RWPE2 (cell line): Measurements from ENCODE around the gene RPRML.
"Not testable (repeated sequence)": the region's sequence is repeated elsewhere in the genome, so short reads cannot be mapped to it uniquely, and the experiment has no call there.

ENCODE experiments used
- ATAC-seq: fragments of 200-7000 bp; cut with Tn5 transposase; 3 replicates; pipeline ENCODE4 v1.9.1; 2021; ENCODE audit warnings: low read depth
- DNase-seq: peaks from one replicate; pipeline ENCODE4 v3.0.0-alpha.2; 2020; ENCODE audit warnings: low spot score
- H3K27ac ChIP-seq: fragments of 450-650 bp; 2 replicates; pipeline ENCODE4 v1.5.1; 2017; ENCODE audit warnings: mild to moderate bottlenecking; ENCODE audit not compliant: poor library complexity, severe bottlenecking
- H3K27me3 ChIP-seq: fragments of 250-450 bp; sonication (Bioruptor Pico); 2 replicates; pipeline ENCODE4 v1.5.1; 2021; ENCODE audit warnings: mild to moderate bottlenecking, moderate library complexity; ENCODE audit not compliant: insufficient read depth, poor library complexity, severe bottlenecking
- H3K36me3 ChIP-seq: fragments of 250-450 bp; sonication (Bioruptor Pico); 2 replicates; pipeline ENCODE4 v1.5.1; 2020; ENCODE audit warnings: low read depth, mild to moderate bottlenecking, moderate library complexity
- H3K4me1 ChIP-seq: fragments of 250-450 bp; sonication (Bioruptor Pico); 2 replicates; pipeline ENCODE4 v1.5.1; 2021; ENCODE audit warnings: mild to moderate bottlenecking, moderate library complexity; ENCODE audit not compliant: insufficient read depth, poor library complexity, severe bottlenecking
- H3K4me3 ChIP-seq: fragments of 250-450 bp; sonication (Bioruptor Pico); 2 replicates; pipeline ENCODE4 v1.5.1; 2021; ENCODE audit warnings: mild to moderate bottlenecking, moderate library complexity; ENCODE audit not compliant: severe bottlenecking
- H3K9me3 ChIP-seq: fragments of 250-450 bp; sonication (Bioruptor Pico); 2 replicates; pipeline ENCODE4 v1.5.1; 2021; ENCODE audit warnings: mild to moderate bottlenecking, moderate library complexity; ENCODE audit not compliant: severe bottlenecking
- TF ChIP-seq, protein P1 (sequence below): fragments of 450-650 bp; IDR thresholded peaks from one replicate; pipeline ENCODE4 v1.5.1; 2017; ENCODE audit warnings: mild to moderate bottlenecking, moderate library complexity; ENCODE audit not compliant: poor library complexity, severe bottlenecking

RPRML gene

DNA sequence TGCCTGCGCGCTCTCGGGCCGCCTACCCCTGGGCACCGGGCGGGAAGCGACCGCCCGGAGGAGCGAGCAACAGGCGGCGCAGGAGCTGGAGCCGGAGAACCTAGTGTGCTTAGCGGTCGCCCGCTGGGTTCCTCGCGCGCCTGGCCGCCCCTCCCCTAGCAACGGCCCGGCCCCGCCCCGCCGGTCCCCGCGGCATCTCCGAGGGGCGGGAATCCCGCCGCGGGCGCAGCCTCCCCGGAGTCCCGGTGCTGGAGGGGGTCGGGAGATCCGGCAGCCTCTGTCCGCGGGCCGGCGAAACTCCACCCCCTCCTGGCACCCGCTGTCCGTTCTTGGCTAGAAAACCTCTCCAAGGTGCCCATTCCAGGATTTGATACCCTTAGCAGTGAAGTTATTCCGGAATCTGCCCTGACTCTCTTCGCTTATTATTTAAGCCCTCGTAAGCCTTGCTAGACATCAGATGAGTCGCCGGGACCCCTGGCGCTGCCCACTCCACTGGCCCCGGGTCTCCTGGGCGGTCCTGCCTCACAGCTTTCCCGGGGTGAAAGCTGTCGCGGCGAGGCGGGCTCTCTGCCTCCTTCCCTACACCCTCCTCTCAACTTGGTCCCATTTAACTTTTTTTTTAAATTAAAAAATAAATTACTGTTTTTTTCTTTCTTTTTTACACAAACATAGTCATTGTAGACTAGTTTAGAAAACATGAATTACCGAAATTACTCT is at the start of gene RPRML:
TSS of gene RPRML (minus strand) at position 107 of the 717 bp plus-strand sequence. CDS start 246 bp downstream, outside the sequence.
- TF ChIP-seq, protein P1, sequence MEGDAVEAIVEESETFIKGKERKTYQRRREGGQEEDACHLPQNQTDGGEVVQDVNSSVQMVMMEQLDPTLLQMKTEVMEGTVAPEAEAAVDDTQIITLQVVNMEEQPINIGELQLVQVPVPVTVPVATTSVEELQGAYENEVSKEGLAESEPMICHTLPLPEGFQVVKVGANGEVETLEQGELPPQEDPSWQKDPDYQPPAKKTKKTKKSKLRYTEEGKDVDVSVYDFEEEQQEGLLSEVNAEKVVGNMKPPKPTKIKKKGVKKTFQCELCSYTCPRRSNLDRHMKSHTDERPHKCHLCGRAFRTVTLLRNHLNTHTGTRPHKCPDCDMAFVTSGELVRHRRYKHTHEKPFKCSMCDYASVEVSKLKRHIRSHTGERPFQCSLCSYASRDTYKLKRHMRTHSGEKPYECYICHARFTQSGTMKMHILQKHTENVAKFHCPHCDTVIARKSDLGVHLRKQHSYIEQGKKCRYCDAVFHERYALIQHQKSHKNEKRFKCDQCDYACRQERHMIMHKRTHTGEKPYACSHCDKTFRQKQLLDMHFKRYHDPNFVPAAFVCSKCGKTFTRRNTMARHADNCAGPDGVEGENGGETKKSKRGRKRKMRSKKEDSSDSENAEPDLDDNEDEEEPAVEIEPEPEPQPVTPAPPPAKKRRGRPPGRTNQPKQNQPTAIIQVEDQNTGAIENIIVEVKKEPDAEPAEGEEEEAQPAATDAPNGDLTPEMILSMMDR, result no peak
- DNase-seq (no peak), ATAC-seq (peak; percentile 62)
- no peaks in the 10 kb centered on the region for H3K36me3 ChIP-seq
- H3K27me3 ChIP-seq, result peaks cover 47% of the 10 kb centered on the region
- no peaks in the 10 kb centered on the region for H3K4me1 ChIP-seq
- H3K27ac ChIP-seq, result no peak within 1 kb of the TSS
- H3K4me3 ChIP-seq, result peak within 1 kb of the TSS; percentile 32
- no peaks in the 10 kb centered on the region for H3K9me3 ChIP-seq

DNA sequence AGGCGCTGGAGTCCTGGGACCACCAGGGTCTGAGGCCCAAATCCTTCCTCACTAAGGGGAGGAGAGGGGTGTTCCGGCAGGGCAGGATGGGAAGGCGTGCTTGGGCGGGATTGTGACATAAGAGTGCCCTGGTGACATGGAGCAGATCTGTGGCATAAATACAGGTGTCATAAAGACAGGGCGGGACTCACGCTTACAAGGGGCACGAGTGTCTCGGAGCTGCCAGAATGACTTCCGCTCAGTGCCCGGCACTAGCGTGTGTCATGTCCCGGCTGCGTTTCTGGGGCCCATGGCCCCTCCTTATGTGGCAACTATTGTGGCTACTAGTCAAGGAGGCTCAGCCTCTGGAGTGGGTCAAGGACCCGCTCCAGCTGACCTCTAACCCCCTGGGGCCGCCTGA is 37.9 kb upstream of the RPRML start:
- H3K4me3 ChIP-seq, H3K9me3 ChIP-seq, H3K27ac ChIP-seq, H3K27me3 ChIP-seq, H3K36me3 ChIP-seq, ATAC-seq, H3K4me1 ChIP-seq, DNase-seq: not testable (repeated sequence)

DNA sequence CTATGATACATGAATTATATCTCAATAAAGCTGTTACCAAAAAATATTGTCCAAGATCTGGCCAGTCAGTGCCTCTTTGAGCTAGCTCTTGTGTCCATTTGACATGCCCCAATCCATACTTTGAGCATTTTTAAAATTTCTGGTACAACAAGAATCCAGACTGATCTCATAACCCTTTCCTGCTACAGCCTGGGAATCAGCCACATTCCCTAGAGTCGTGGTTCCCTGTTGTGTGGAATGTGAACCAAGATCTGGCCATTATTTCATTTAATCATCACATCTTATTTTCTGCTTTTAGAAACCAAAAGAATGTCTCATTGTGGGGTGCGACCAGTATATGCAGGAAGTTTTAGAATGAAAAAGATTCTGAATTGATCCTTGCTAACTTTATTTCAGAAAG is 34.3 kb upstream of the RPRML start:
- Histone ChIP-seq H3K4me1 (no peaks in the 10 kb centered on the region), H3K27me3 (no peaks in the 10 kb centered on the region), H3K9me3 (no peaks in the 10 kb centered on the region), H3K36me3 (no peaks in the 10 kb centered on the region), H3K4me3 (no peak overlapping the region), H3K27ac (no peak overlapping the region)
- TF ChIP-seq, protein P1, result no peak
- ATAC-seq, result no peak
- no peak for DNase-seq

DNA sequence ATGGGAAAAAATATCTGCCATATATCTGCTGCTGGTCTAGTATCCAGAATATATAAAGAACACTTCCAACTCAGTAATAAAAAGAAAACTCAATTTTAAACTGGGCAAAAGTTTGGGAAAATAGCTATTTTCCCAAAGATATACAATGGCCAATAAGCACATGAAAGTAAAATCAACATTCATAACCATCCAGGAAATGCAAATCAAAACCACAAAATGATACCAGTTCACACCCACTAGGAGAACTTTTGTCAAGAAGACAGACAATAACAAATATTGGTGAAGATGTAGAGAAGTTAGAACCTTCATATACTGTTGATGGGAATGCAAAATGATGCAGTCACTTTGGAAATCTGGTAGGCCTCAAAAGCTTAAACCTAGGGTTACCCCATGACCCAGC is 33.4 kb upstream of the RPRML start:
- H3K36me3 ChIP-seq, result no peaks in the 10 kb centered on the region
- no peak overlapping the region for H3K4me3 ChIP-seq
- no peak for DNase-seq
- no peaks in the 10 kb centered on the region for H3K9me3 ChIP-seq
- H3K4me1 ChIP-seq, result no peaks in the 10 kb centered on the region
- H3K27ac ChIP-seq, result no peak overlapping the region
- ATAC-seq, result no peak
- TF ChIP-seq, protein P1, result no peak
- no peaks in the 10 kb centered on the region for H3K27me3 ChIP-seq

DNA sequence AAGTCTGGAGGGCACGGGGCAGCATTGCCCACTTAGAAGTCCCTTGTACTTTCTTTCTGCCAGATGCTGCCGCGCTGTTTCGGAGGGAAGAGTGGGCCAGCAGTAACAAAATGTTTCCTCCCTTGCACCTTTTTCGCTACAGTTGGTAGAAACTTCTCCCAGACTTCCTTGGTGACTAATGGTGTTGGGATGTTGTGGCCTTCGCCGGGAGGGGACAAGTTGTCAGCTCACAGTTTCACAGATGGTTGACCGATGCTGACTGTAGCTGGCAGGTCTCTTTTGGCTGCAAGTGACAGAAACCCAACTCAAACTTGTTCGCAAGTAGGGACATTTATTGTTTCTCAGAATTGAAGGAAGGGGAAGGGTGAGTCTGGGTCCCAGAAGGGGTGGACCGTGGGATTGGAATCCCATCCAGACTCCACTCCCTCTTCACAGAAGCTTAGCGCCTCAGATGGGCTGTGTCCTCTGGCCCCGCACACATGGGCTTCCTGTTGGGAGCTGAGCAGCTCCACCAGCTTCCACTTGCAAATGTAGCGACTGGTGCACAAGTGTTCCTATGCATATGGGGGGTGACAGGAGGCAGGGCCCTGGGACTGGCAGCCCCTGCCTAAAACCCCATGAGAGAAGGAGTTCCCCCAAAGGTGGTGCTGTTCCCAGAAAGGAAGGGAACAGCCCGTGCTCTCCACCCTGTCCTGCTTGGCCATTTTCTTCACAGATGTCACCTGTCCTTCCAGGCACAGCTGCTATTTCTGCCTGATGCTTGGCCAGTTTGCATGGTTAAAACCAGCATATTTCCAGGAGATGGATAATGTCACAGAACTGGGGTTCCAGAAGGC is 30.9 kb upstream of the RPRML start:
- ATAC-seq, result no peak
- Histone ChIP-seq H3K36me3 (no peaks in the 10 kb centered on the region), H3K9me3 (no peaks in the 10 kb centered on the region), H3K27ac (no peak overlapping the region), H3K4me3 (no peak overlapping the region), H3K4me1 (no peaks in the 10 kb centered on the region), H3K27me3 (no peaks in the 10 kb centered on the region)
- TF ChIP-seq, protein P1, result no peak
- DNase-seq, result no peak
